GM12878 (cell line): ENCODE measurements around the gene MYO10. TPM values are rescaled to one million over a fixed set of nuclear protein-coding genes. Genes with fewer than 3 reads are reported as not detected.

Experiments
- FOS ChIP-seq: IDR thresholded peaks from 3 replicates; pipeline ENCODE4 v1.6.1; 2011; ENCODE audit warnings: borderline replicate concordance; ENCODE audit not compliant: insufficient read length; ENCODE audit errors: extremely low read depth
- GABPA ChIP-seq: IDR thresholded peaks from 2 replicates; pipeline ENCODE4 v1.6.1; 2014; ENCODE audit warnings: antibody characterized with exemption, low read depth, mild to moderate bottlenecking, inconsistent platforms
- SMARCA5 ChIP-seq: fragments of 450-650 bp; IDR thresholded peaks from 2 replicates; pipeline ENCODE4 v1.6.1; 2017; ENCODE audit warnings: mild to moderate bottlenecking
- TCF12 ChIP-seq: IDR thresholded peaks from 2 replicates; pipeline ENCODE4 v1.6.1; 2011; ENCODE audit warnings: low read depth, mild to moderate bottlenecking, low read length
- polyA plus RNA-seq, 11 experiments: library from polyadenylated mRNA; depleted of rRNA in 4 of 11; unstranded in 6 of 11; stranded (reverse) in 5 of 11; fragments of >200 nt; fragmentation: Nextera tagmentation in 4 of 11; fragmentation: Illumina TruSeq in 1 of 11; extraction: Ambion mirVana in 4 of 11; extraction: Trizol in 1 of 11; gene quantifications; 1 replicate in 1 of 11; 2 replicates in 10 of 11; pipeline versions ENCODE4 v1.2.1 to v1.2.3, GENCODE V29; 2011 to 2016; ENCODE audit warnings: inconsistent platforms in 2 of 11, missing spikeins in 2 of 11, low read depth in 1 of 11
- total RNA-seq, 4 experiments: library from RNA; depleted of rRNA in 3 of 4; stranded (reverse); fragments of >200 nt in 3 of 4; fragmentation: Illumina TruSeq in 1 of 4; extraction: Trizol in 1 of 4; gene quantifications; 2 replicates each; pipeline versions ENCODE4 v1.2.1 to v1.2.3, GENCODE V29; 2013 to 2021
- TF ChIP-seq, protein P1 (sequence below): fragments of 450-650 bp; IDR thresholded peaks from 2 replicates; pipeline ENCODE4 v1.6.1; 2017; ENCODE audit warnings: mild to moderate bottlenecking, moderate library complexity
- TF ChIP-seq, protein P2 (sequence below): fragments of 450-650 bp; formaldehyde crosslinking; IDR thresholded peaks from 2 replicates; pipeline ENCODE4 v1.5.0; 2022; ENCODE audit warnings: mild to moderate bottlenecking, missing genetic modification characterization

The MYO10 gene
- total and polyA plus RNA-seq, 10 of the 15 experiments (the other 5 are each of a cell fraction or from before 2014, with no cell fraction given) = 0.02 to 0.77 (median 0.17) TPM

DNA sequence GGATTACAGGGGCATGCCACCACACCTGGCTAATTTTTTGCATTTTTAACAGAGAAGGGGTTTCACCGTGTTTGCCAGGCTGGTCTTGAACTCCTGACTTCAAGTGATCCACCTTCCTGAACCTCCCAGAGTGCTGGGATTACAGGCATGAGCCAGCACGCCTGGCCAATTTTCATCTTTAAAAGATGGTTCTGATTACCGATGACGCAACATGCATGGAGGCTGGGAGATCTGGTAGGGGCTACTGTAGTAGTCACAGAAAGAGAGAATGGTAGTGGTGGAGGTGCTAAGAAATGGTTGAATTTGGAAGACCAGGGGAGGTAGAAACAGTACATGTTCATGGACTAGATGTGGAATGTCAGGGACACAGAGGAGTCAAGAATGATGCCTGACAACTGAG, 296.9 kb downstream of the MYO10 start (continued):
- TF ChIP-seq, protein P1, sequence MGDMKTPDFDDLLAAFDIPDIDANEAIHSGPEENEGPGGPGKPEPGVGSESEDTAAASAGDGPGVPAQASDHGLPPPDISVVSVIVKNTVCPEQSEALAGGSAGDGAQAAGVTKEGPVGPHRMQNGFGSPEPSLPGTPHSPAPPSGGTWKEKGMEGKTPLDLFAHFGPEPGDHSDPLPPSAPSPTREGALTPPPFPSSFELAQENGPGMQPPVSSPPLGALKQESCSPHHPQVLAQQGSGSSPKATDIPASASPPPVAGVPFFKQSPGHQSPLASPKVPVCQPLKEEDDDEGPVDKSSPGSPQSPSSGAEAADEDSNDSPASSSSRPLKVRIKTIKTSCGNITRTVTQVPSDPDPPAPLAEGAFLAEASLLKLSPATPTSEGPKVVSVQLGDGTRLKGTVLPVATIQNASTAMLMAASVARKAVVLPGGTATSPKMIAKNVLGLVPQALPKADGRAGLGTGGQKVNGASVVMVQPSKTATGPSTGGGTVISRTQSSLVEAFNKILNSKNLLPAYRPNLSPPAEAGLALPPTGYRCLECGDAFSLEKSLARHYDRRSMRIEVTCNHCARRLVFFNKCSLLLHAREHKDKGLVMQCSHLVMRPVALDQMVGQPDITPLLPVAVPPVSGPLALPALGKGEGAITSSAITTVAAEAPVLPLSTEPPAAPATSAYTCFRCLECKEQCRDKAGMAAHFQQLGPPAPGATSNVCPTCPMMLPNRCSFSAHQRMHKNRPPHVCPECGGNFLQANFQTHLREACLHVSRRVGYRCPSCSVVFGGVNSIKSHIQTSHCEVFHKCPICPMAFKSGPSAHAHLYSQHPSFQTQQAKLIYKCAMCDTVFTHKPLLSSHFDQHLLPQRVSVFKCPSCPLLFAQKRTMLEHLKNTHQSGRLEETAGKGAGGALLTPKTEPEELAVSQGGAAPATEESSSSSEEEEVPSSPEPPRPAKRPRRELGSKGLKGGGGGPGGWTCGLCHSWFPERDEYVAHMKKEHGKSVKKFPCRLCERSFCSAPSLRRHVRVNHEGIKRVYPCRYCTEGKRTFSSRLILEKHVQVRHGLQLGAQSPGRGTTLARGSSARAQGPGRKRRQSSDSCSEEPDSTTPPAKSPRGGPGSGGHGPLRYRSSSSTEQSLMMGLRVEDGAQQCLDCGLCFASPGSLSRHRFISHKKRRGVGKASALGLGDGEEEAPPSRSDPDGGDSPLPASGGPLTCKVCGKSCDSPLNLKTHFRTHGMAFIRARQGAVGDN = no peak
- TF ChIP-seq GABPA (no peak), TCF12 (no peak), SMARCA5 (no peak), FOS (no peak)
- TF ChIP-seq, protein P2, sequence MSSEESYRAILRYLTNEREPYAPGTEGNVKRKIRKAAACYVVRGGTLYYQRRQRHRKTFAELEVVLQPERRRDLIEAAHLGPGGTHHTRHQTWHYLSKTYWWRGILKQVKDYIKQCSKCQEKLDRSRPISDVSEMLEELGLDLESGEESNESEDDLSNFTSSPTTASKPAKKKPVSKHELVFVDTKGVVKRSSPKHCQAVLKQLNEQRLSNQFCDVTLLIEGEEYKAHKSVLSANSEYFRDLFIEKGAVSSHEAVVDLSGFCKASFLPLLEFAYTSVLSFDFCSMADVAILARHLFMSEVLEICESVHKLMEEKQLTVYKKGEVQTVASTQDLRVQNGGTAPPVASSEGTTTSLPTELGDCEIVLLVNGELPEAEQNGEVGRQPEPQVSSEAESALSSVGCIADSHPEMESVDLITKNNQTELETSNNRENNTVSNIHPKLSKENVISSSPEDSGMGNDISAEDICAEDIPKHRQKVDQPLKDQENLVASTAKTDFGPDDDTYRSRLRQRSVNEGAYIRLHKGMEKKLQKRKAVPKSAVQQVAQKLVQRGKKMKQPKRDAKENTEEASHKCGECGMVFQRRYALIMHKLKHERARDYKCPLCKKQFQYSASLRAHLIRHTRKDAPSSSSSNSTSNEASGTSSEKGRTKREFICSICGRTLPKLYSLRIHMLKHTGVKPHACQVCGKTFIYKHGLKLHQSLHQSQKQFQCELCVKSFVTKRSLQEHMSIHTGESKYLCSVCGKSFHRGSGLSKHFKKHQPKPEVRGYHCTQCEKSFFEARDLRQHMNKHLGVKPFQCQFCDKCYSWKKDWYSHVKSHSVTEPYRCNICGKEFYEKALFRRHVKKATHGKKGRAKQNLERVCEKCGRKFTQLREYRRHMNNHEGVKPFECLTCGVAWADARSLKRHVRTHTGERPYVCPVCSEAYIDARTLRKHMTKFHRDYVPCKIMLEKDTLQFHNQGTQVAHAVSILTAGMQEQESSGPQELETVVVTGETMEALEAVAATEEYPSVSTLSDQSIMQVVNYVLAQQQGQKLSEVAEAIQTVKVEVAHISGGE (CRISPR knock-in tag) = no peak
